Psoas muscle (tissue), 8 donors: ENCODE data around the gene CYP27B1. TPM values are rescaled to one million over a fixed set of nuclear protein-coding genes. Genes with fewer than 3 reads are reported as not detected.

Experiments used
- ATAC-seq, 4 donors: fragments of 200-7000 bp; cut with Tn5 transposase; one replicate each; pipeline ENCODE4 v1.9.1; 2020; ENCODE audit warnings: moderate library complexity in 3 of 4, mild to moderate bottlenecking in 2 of 4
- DNase-seq, 2 donors: peaks; one replicate each; pipeline ENCODE4 v3.0.0-alpha.2; 2020
- H3K27ac ChIP-seq: fragments of 200-600 bp; one replicate; pipeline ENCODE4 v1.8.0; 2022
- H3K27me3 ChIP-seq, 3 donors: fragments of 200-600 bp in 1 of 3; one replicate each; pipeline versions ENCODE4 v1.6.1 to v1.8.0; 2013 to 2022; ENCODE audit warnings: low read length in 2 of 3, mild to moderate bottlenecking in 2 of 3, moderate library complexity in 1 of 3; ENCODE audit not compliant: insufficient read depth in 3 of 3
- H3K36me3 ChIP-seq, 2 donors: fragments of 200-600 bp in 1 of 2; one replicate each; pipeline versions ENCODE4 v1.6.1 to v1.8.0; 2013 to 2022; ENCODE audit warnings: low read depth in 1 of 2, mild to moderate bottlenecking in 1 of 2, moderate library complexity in 1 of 2; ENCODE audit not compliant: insufficient read depth in 1 of 2
- H3K4me1 ChIP-seq: fragments of 200-600 bp; one replicate; pipeline ENCODE4 v1.8.0; 2022
- H3K4me3 ChIP-seq: fragments of 200-600 bp; one replicate; pipeline ENCODE4 v1.8.0; 2022; ENCODE audit warnings: mild to moderate bottlenecking
- H3K9me3 ChIP-seq: fragments of 200-600 bp; one replicate; pipeline ENCODE4 v1.8.0; 2022
- WGBS, 3 donors: extraction: QIAGEN DNeasy Blood & Tissue Kit; methylation state at CpG; one replicate each; pipeline versions ENCODE4 v1.1.6 to v1.1.7; 2013; 5-methylcytosine and 5-hydroxymethylcytosine counted together
- intact Hi-C, 2 donors: fragments of 100-400 bp; cut with DNase I; formaldehyde crosslinking; loops; one replicate each; pipeline versions ENCODE4 v1.11.0 to v1.14.2; 2022
- polyA plus RNA-seq, 3 donors: library from polyadenylated mRNA; stranded (reverse); fragments of 200-250 nt; gene quantifications; one replicate each; pipeline ENCODE4 v1.2.3, GENCODE V29; 2013
- total RNA-seq, 4 donors: library from RNA; stranded (reverse); fragmentation: NEBNext Ultra II Directional in 2 of 4; extraction: Animal tissue kit (Norgen Biotek cat#: 25700) in 2 of 4; gene quantifications; one replicate each; pipeline versions ENCODE4 v1.2.1 to v1.2.4, GENCODE V29; 2021 to 2023
- TF ChIP-seq, protein P1 (sequence below): fragments of 200-600 bp; IDR thresholded peaks from one replicate; pipeline ENCODE4 v1.8.0; 2022; ENCODE audit warnings: antibody characterized with exemption
- donor health status: healthy with polysubstance abuse.
- donor health status: DM: no; HTN: no; CAD: no; lungs with moderate emphysema.
- donor health status: Bipolar disorder and iron deficiency.
- donor health status: healthy.
- donor health status: DM: yes; HTN: yes; CAD: no.
- donor health status: DM: no; HTN: no; CAD: no.
- donor health status: DM: no; HTN: no; CAD: no.
- donor health status: DM: yes; HTN: yes; CAD: no.

Gene CYP27B1
- total and polyA plus RNA-seq, 7 donors, result 0.06 to 0.54 (median 0.42) TPM; not detected in 2

DNA sequence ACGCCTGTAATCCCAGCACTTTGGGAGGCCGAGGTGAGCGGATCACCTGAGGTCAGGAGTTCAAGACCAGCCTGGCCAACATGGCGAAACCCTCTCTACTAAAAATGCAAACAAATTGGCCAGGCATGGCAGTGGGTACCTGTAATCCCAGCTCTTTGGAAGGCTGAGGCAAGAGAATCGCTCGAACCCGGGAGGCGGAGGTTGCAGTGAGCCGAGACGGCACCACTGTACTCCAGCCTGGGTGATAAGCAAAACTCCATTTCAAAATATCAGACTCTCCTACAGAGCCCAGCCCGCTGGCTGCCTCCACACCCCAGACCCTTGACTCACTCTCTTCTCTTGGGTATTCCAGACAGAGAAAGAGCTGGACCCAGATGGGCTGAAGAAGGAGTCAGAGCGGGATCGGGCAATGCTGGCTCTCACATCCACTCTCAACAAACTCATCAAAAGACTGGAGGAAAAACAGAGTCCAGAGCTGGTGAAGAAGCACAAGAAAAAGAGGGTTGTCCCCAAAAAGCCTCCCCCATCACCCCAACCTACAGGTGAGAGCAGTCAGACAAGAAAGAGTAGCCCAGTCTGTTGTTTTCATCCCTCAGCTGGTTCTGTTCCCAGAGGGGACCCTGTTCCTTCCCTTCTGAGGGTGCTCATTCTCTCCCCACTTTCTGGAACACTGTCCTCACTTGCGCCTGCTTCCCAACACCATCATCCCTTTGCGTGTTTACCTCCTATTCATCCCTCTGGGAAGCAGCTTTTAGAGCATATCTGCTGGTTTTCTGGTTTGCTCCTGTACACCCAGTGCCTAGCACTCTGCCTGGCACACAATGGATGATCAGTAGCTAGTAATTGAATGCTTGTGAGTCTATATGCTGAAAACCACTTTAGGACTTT is 48.0 kb downstream of the CYP27B1 start:
- Histone ChIP-seq H3K27ac (no peak overlapping the region), H3K4me3 (no peak overlapping the region), H3K27me3 (peaks cover 0 to 1% (median 0%) of the 10 kb centered on the region in 3 donors), H3K4me1 (no peaks in the 10 kb centered on the region), H3K36me3 (peaks cover 0 to 77% of the 10 kb centered on the region in 2 donors), H3K9me3 (no peaks in the 10 kb centered on the region)
- ATAC-seq (no peak), DNase-seq (no peak)
- intact Hi-C loops, result no loop called here
- TF ChIP-seq, protein P1, sequence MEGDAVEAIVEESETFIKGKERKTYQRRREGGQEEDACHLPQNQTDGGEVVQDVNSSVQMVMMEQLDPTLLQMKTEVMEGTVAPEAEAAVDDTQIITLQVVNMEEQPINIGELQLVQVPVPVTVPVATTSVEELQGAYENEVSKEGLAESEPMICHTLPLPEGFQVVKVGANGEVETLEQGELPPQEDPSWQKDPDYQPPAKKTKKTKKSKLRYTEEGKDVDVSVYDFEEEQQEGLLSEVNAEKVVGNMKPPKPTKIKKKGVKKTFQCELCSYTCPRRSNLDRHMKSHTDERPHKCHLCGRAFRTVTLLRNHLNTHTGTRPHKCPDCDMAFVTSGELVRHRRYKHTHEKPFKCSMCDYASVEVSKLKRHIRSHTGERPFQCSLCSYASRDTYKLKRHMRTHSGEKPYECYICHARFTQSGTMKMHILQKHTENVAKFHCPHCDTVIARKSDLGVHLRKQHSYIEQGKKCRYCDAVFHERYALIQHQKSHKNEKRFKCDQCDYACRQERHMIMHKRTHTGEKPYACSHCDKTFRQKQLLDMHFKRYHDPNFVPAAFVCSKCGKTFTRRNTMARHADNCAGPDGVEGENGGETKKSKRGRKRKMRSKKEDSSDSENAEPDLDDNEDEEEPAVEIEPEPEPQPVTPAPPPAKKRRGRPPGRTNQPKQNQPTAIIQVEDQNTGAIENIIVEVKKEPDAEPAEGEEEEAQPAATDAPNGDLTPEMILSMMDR, result no peak
- 94 to 98% (median 95%) methylated on average over 15 of the region's 15 CpGs for WGBS, 3 donors

DNA sequence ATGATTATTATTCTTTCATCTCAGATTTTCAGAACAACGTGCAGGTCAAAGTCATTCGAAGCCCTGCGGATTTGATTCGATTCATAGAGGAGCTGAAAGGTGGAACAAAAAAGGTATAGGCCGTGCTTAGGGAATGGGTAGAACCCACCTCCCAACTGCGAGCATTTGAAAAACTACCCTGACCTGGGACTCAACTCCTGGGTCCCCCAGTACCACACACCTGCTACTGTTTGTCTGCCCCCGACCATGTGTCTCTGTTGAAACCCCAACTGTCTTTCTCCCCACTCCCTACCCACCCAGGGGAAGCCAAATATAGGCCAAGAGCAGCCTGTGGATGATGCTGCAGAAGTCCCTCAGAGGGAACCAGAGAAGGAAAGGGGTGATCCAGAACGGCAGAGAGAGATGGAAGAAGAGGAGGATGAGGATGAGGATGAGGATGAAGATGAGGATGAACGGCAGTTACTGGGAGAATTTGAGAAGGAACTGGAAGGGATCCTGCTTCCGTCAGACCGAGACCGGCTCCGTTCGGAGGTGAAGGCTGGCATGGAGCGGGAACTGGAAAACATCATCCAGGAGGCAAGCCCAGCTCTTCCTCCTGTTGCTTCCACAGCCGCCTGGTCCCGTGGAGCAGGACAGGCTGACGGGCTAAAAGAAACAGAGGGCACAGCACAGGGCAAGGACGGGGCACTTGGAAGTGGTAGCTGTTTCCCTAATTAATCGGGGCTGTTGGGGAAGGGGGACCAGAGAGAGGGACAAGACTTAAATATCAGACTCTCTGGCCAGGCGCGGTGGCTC is 48.8 kb downstream of the CYP27B1 start:
- no peak overlapping the region for H3K4me3 ChIP-seq
- no peaks in the 10 kb centered on the region for H3K9me3 ChIP-seq
- peaks cover 0 to 78% of the 10 kb centered on the region in 2 donors for H3K36me3 ChIP-seq
- 93 to 94% (median 94%) methylated on average over 22 of the region's 22 CpGs for WGBS, 3 donors
- ATAC-seq (no peak), DNase-seq (no peak)
- H3K4me1 ChIP-seq, result no peaks in the 10 kb centered on the region
- no peak overlapping the region for H3K27ac ChIP-seq
- H3K27me3 ChIP-seq, result no peaks in the 10 kb centered on the region
- TF ChIP-seq, protein P1, result no peak
- intact Hi-C loops, result no loop called here

GRCh38 chr12:57717131-57717530 is 49.7 kb downstream of the CYP27B1 start:
- Histone ChIP-seq H3K27me3 (no peaks in the 10 kb centered on the region), H3K4me1 (no peaks in the 10 kb centered on the region)

GRCh38 chr12:57716305-57716704 is 50.6 kb downstream of the CYP27B1 start:
- H3K4me3 ChIP-seq, result no peak overlapping the region
- H3K36me3 ChIP-seq, result peaks cover 3 to 86% of the 10 kb centered on the region in 2 donors
- ATAC-seq, result no peak
- H3K27me3 ChIP-seq, result no peaks in the 10 kb centered on the region
- no peak overlapping the region for H3K27ac ChIP-seq
- no peaks in the 10 kb centered on the region for H3K9me3 ChIP-seq
- 87 to 98% (median 97%) methylated on average over 4 of the region's 4 CpGs for WGBS, 3 donors
- TF ChIP-seq, protein P1, result no peak
- intact Hi-C loops, result no loop called here
- H3K4me1 ChIP-seq, result no peaks in the 10 kb centered on the region
- DNase-seq, result no peak

More at GRCh38 chr12:57717131-57717530, 49.7 kb downstream of the CYP27B1 start:
- no peaks in the 10 kb centered on the region for H3K9me3 ChIP-seq
- WGBS, 3 donors, result 95 to 98% (median 97%) methylated on average over 5 of the region's 5 CpGs
- DNase-seq (no peak), ATAC-seq (no peak)
- H3K27ac ChIP-seq, result no peak overlapping the region
- no peak overlapping the region for H3K4me3 ChIP-seq
- TF ChIP-seq, protein P1, result no peak
- peaks cover 3 to 86% of the 10 kb centered on the region in 2 donors for H3K36me3 ChIP-seq
- intact Hi-C loops, result no loop called here
